ENCODE data around the gene PSENEN.

PSENEN gene

GRCh38 chr19:35729021-35729420 is 16.4 kb upstream of the PSENEN start:
- TF ChIP-seq, protein P1, sequence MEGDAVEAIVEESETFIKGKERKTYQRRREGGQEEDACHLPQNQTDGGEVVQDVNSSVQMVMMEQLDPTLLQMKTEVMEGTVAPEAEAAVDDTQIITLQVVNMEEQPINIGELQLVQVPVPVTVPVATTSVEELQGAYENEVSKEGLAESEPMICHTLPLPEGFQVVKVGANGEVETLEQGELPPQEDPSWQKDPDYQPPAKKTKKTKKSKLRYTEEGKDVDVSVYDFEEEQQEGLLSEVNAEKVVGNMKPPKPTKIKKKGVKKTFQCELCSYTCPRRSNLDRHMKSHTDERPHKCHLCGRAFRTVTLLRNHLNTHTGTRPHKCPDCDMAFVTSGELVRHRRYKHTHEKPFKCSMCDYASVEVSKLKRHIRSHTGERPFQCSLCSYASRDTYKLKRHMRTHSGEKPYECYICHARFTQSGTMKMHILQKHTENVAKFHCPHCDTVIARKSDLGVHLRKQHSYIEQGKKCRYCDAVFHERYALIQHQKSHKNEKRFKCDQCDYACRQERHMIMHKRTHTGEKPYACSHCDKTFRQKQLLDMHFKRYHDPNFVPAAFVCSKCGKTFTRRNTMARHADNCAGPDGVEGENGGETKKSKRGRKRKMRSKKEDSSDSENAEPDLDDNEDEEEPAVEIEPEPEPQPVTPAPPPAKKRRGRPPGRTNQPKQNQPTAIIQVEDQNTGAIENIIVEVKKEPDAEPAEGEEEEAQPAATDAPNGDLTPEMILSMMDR (IDR thresholded peaks at IDR 0.05; ENCODE audit: control insufficient read depth, extremely low read depth, insufficient read depth), result no peak
- no peak for DNase-seq (ENCODE audit: low read depth)
- H3K4me3 ChIP-seq (ENCODE audit: low read depth, low read length), result no peak overlapping the region

DNA sequence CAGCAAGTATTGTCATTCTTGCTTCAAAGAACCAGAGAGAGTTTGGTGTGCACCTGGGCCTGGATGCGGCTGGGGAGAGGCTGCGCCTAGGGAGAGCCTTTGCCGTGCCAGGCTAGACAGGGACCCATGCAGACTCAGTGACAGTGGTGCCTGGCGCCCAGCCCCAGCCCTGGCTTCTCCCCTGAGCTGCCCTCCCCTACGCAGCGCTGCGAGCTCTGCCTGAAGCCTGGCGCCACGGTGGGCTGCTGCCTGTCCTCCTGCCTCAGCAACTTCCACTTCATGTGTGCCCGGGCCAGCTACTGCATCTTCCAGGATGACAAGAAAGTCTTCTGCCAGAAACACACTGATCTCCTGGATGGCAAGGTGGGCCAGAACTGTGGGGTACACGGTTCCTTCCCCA is 15.7 kb upstream of the PSENEN start:
- TF ChIP-seq, protein P1 (IDR thresholded peaks at IDR 0.05; ENCODE audit: control insufficient read depth, extremely low read depth, insufficient read depth), result no peak
- H3K4me3 ChIP-seq (ENCODE audit: low read depth, low read length), result no peak overlapping the region
- no peak for DNase-seq (ENCODE audit: low read depth)

DNA sequence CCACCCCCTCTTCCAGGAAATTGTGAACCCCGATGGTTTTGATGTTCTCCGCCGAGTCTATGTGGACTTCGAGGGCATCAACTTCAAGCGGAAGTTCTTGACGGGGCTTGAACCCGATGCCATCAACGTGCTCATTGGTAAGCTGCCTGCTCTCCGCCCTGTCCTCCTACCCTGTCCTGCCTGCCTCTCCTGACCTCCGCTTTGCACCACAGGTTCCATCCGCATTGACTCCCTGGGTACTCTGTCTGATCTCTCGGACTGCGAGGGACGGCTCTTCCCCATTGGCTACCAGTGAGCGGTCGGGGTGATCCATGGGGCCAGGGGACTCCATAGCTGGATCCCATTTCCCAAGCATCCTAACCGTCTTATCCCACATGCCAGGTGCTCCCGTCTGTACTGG is 15.1 kb upstream of the PSENEN start:
- no peak for DNase-seq (ENCODE audit: low read depth)
- TF ChIP-seq, protein P1 (IDR thresholded peaks at IDR 0.05; ENCODE audit: control insufficient read depth, extremely low read depth, insufficient read depth), result no peak
- no peak overlapping the region for H3K4me3 ChIP-seq (ENCODE audit: low read depth, low read length)

DNA sequence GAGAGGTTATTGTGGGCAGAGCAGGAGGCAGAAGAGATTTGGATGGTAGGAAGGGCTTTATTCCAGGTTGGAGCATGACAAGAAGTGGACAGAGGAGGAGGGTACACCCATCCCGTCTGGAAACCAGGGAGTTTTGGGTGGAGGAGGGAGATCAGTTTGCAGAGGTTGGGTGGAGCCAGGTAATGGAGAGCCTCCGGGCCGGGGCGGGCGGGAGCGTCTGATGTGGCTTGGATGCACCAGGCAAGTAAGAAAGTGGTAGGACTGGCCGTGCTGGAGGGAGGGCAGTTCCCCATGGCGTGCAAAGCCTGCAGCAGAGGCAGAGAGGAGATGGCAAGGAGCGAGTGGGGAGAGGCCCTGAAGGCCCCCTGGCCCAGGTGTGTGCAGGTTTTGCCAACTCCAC is 14.1 kb upstream of the PSENEN start:
- H3K4me3 ChIP-seq (ENCODE audit: low read depth, low read length), result no peak overlapping the region
- no peak for DNase-seq (ENCODE audit: low read depth)
- TF ChIP-seq, protein P1 (IDR thresholded peaks at IDR 0.05; ENCODE audit: control insufficient read depth, extremely low read depth, insufficient read depth), result no peak

GRCh38 chr19:35731779-35732405 is 13.6 kb upstream of the PSENEN start:
- H3K4me3 ChIP-seq (ENCODE audit: low read depth, low read length), result no peak overlapping the region
- TF ChIP-seq, protein P1 (IDR thresholded peaks at IDR 0.05; ENCODE audit: control insufficient read depth, extremely low read depth, insufficient read depth), result no peak
- DNase-seq (ENCODE audit: low read depth), result no peak

- no peak for DNase-seq (ENCODE audit: low read depth)
- H3K4me3 ChIP-seq (ENCODE audit: low read depth, low read length), result no peak overlapping the region
- TF ChIP-seq, protein P1 (IDR thresholded peaks at IDR 0.05; ENCODE audit: control insufficient read depth, extremely low read depth, insufficient read depth), result no peak
These were observed 12.8 kb upstream of the PSENEN start for GRCh38 chr19:35732540-35733179.
